HG02938 (cell line): ENCODE data around the gene DHPS.
"Not testable (repeated sequence)": the region's sequence is repeated elsewhere in the genome, so short reads cannot be mapped to it uniquely, and the experiment has no call there.

Experiments
- ATAC-seq: cut with Tn5 transposase; IDR thresholded peaks from one replicate; pipeline ENCODE4 v1.9.1; 2021; ENCODE audit warnings: mild to moderate bottlenecking, moderate library complexity; ENCODE audit not compliant: unreplicated experiment

Gene DHPS

DNA sequence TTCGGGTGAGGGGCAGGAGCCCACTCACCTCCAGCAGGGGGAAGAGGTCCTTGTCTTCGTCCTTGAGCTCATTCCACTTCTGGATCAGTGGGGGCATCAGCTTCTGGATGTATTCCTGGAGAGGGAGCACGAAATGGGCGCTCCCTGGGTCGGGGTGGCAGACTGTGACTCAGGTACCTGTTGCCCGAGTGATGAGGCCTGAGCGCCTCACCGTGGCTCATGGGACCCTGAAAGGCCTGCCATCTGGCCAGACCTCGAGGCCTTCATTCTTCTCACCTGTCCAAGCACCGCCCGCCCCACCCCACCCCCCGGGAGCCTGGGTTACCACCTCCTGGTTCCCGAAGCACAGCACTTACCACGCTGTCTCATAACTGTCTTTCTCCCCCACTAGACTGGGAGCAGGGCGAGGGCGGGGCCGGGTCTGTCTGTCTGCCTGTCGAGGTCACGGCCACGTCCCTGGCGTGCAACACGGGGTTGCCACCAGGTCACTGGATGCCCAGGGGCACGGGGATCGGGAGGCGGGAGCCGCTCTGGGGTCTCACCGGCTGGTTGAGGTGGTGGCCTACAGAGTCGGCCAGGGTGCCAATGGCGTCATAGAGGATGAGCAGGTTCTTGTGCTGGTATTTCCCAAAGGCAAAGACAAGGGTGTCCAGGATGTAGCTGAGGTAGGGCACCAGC is 24.1 kb upstream of the DHPS start:
- no peak for ATAC-seq

DNA sequence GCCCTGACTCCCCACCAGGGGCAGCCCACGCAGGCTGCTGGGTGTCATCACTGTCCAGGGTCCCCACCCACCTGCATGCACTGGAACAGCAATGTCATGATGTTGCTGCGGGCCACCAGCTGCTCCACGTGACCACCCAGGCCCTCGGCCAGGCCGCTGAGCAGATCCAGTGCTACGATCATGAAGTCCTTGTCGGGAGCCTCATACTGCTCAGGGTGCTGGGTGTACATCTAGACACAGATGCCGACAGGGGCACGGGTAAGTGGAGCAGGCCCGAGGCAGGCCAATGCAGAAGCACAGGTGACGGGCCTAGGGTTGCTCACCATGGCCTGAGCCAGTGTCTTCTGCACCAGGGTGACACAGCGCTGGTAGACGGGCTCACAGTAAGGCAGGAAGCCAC is 23.5 kb upstream of the DHPS start:
- ATAC-seq: no peak

DNA sequence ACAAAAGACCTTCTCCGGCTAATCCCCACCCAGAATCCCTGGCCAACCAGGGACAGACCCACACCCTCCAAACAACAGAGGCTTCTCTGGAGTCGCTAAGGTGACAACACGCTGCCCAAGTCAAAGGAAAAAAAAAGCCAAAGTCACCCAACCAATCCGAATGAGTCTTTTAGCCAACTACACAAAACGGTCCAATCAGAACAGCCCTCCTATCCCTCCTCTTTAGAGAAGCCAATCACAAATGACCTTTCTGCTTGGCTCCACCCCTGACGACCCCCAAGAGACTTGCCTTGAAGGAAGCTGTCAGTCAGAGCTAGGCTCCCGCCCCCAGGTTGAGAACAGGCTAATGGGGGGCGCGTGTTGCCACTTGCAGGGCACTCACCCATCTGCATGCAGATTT is 21.4 kb upstream of the DHPS start:
- no peak for ATAC-seq

DNA sequence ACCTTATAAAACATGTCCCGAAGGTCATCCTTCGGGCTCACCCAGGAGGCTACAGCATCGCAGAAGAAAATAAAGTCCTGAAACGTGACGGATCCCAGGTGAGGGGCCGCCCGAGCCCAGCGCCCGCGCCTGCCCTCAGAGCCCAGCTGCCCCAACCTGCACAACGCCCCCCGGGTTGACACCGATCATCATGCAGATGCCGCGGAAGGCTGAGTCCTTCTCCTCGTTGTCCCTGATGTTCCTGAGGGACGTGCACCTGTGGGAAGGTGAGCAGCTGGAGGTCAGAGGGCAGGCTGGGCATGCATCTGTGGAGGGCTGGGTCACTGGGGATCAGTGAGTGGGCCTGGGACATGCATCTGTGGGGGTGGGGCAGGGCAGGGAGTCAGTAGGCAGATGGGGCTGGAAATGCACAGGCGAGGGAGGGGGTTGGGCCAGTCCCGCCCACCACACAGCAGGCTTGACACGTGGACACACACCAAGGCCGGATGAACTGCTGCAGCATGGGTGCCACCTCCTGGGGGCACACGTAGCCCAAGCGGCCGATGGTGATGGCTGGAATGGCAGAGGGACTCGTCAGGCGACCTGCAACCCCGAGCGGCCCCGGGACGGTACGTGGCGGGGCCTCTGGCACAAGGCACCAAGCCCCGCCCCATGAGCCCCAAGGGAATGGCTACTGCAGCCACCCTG is 20.1 kb upstream of the DHPS start:
- ATAC-seq: no peak

DNA sequence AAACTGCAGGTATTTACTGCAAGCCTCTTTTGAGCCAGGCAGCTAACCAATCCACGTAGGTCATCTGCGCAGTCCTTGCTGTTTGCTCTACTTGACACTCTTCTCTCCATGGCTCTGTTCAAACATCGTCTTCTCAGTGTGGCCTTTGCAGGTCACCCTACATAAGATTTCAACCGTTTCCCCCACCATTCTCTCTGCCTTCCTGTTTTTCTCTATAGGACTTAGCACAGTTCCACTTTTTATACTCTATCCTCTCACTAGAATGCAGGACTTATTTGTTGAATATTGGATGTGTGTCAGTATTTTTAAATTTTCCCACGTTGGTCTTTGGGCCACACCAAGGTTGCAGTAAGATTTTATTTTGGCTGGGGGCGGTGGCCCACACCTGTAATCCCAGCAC is 16.5 kb upstream of the DHPS start:
- no peak for ATAC-seq

DNA sequence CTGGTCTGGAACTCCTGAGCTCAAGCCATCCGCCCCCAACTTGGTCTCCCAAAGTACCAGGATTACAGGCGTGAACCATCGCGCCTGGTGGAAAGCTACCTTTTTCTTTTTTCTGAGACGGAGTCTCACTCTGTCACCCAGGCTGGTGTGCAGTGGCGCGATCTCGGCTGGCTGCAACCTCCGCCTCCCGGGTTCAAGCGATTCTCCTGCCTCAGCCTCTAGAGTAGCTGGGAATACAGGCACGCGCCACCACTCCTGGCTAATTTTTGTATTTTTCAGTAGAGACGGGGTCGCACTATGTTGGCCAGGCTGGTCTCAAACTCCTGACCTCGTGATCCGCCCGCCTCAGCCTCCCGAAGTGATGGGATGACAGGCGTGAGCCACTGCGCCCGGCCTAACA is 15.7 kb upstream of the DHPS start:
- not testable (repeated sequence) for ATAC-seq

DNA sequence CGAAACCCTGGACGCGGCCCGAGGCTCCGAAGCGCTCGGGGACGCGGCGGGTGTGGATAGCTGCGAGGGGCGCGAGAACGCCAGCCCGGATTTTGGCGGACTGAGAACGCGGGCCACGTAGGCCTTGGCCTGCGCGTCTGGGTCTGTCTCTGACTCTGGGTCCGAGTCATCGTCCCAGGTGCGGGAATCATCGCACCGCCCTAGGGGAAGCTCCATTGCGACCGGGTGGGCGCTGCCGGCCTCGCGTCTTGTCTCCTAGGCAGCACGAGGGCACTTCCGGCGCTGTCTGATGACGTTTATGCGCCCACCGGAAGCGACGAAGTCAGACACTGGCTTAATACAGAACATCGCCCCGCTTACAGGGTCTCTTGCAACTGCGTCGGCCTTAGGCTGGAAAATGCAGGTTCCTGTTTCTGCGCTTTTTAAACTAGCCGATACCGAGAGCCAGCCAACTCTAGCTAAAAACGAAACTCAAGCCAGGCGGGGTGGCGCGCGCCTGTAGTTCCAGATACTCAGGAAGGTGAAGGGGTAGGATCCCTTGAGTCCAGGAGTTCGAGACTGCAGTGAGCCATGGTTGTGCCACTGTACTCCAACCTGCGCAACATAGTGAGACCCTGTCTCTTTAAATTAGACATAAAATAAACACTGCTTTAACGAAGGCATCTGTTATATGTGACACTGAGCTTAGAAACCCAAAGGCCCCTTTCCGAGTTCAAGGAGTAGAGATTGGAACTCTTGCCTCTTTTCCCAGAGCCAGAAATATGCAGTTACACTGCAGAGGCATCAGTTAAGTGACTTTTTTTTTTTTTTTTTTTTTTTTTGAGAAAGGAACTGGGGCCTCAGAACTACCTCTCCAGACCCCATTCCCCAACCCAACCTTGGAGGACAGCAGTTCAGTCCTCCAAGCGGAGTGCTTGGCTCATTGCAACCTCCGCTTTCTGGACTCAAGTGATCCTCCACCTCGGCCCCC is 15.0 kb upstream of the DHPS start, which contains the start of gene FBXW9:
FBXW9 (minus strand) TSS at position 266 of the 970 bp plus-strand sequence; CDS start at position 216, 50 bp downstream.
- ATAC-seq: peak; percentile 64

DNA sequence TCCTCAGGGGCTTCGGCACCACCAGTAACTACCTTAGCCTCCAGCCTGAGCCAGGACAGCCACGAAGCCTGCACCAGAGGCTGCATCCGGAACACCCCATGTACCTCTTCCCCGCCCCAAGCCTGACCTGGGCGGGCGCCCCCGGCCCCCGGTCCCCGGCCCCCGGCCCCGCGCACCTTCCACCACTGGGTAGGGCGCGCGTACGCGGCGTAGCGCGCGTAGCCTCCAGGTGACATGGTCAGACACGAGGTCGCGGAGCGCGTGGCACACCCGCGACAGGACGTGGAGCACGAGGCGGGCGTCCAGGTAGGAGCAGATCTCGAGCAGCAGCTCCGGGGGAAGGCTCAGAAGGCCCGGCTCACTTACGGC is 14.3 kb upstream of the DHPS start:
- peak; percentile 20 for ATAC-seq

DNA sequence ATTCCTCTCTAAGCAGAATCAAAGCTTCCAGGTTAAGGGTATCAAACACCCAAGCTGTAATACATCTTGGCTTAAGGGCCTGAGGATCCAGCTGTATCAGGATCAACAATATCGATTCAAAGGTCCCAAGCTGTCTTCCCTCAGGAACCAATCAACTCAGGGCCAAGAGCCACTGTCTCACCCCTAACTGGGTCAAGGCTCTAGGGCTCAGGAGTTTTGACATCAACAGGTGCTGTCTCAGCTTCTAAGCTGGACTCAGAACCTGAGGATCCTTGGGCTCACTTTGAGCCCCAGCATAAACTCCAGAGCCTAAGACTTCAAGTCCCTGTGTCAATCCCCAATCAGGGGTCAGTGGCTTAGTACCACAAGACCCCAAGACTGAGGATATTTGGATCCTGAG is 13.8 kb upstream of the DHPS start:
- ATAC-seq: no peak

DNA sequence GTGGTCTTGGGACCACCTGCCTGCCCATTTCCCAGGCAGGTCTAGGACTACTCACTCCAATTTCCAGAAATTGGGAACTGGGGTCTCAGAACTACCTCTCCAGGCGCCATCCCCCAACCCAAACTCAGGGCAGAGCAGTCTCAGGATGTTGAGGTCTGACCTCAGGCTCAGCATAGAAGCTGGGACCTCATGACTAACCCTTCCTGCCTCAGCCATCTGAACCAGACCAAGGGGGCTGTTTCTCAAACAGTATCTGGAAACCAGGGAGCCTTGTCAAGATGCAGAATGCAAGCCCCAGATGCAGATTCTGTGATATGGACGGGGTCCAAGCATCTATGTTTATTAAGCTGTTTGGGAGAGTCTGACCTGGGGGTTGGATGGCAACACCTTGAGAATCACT is 13.4 kb upstream of the DHPS start:
- no peak for ATAC-seq

DNA sequence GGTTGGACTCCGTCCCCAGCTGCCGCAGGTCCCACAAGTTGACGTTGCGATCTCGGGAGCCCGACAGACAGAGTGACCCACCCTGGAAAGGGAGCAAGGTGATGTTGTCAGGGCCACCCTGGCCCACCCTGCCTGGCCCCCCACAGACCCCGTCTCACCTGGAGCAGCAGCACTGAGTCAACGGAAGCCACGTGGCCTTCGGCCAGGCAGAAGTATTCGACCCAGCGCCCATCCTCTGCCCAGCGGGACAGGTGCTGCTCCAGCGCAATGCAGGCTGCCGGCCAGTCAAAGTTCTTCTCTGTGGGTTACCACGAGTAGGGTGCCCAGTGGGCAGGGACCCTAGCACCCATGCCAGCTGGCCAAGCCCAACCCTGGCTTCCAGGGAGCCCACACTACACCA is 13.0 kb upstream of the DHPS start:
- ATAC-seq: no peak

DNA sequence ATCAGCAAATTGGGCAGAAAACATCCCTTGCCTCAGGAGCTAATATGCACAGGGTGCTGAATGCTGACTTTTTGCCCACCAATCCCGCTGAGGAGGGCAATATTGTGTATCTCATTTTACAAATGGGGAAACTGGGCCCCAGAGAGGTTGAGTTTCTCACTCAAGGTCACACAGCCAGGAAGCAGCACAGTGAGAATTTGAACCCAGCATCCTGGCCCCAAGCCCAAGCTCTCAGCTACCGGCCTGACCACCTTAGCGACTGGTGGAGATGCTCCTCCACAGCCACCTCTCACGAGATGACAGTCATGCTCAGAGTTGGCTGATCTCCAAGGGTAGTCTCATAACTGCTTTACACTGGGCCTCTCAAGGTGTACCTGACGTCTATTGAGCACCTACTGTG is 11.3 kb upstream of the DHPS start:
- ATAC-seq: no peak

DNA sequence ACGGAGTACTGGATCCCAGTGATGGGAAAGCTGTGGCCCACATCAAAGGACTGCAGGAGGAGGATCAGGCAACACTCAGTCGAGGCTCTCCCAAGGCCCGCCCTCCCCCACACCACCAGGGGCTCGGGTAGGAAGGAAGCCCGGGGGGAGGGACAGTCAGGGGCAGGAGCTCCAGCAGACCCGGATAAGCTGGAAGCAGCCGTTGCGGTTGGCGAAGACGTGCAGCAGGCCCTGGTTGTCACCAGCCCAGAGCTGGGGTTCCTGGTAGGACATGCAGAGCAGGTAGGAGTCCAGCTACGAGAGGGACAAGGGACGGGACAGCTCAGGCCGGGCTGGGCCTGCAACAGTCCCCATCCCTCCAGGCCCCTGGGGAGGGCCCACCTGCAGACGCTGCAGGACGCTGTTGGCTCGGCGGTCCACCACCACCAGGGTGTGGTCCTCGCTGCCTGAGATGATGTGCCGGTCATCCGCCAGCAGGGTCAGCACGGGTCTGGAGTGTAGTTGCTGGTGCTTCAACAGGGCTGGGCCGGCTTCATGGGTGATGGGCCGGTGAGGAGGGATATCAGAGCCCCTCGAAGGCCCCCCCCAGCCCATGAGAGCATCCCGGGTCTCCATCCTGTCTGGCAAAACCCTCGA is 8.0 kb upstream of the DHPS start:
- no peak for ATAC-seq

DNA sequence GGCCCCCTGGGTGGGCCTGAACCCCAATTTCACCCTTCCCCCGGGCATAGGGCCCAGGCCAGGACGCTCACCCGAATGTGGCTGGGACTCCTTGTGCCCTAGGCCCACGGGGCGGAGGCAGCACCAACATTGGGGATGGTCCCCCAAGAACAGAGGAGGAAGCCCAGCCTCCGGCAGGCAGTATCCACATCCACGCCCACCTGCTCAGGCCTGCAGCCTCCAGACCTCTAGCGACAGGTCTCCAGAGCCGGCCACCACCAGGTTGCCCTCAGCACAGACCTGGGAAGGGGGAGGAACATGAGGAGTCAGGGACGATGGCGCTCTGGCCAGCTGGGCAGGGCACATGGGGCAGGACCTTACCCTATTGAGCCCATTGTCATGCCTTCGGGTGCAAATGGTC is 7.3 kb upstream of the DHPS start:
- no peak for ATAC-seq

DNA sequence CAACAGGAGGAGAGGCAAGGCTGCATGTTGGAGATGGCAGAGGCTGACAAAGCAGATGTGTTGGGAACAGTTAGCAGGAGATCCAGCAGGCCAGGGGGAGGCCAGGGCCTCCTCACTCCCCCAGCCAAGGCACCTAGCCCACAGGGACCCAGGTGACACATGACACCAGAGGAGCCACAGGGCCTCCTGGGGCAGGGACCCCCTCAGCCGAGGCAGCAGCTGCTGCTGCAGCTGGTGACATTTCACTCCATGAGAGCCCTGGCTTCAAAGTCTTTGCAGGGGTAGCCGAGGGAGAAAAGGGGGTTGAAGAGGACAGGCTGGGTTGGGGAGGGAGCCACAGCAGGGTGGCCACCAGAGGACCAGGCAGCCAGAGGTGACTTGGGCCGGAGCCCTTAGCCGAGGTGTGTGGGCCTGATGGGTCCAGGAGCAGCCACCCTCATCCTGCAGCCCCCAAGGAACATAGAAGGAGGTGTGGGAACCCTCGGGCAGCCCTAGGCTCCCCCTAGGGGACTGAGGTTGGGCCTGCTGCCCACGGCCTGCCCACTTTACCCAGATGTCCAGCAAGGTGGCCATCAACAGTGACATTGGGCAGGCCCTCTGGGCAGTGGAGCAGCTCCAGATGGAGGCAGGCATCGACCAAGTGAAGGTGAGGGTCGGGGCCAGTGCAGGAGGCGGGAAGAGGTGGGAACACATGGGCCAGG is 6.0 kb upstream of the DHPS start, which contains the start of gene GNG14:
GNG14 (plus strand) TSS at position 503 of the 701 bp plus-strand sequence; CDS start at position 554, 51 bp downstream.
- no peak for ATAC-seq

DNA sequence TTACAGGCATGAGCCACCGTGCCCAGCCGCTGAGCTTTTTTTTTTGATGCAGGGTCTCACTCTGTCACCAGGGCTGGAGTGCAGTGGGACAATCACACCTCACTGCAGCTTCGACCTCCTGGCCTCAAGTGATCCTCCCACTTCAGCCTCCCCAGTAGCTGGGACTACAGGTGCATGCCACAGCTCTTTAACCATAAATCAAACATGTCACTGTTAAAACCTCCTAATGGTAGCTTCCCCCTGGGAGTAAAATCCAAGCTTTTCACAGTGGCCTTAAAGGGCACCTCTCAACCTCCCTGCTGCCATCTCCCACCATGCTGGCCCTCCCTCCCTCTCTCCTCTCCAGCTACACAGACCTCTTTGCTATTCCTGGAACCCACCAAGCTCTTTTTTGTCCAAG is 4.2 kb upstream of the DHPS start:
- no peak for ATAC-seq

DNA sequence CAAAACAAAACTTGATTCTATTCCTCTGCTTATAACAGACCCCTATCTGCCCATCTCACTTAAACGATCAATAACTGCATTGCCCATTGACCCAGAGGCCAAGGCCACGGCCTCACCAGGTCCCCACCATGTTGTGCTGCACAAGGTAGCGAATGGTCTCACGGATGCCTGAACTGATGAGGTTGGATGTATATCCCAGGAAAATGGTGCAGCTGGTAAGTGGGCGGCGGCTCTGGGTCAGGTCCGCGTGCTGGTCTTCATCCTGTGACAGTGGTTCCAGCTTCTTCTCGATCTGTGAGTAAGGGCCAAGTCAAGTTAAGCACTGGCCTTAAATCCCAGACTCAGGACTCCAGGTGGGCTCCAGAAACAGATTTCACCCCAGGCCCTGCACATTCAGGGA is 1.6 kb downstream of the DHPS start:
- no peak for ATAC-seq

DNA sequence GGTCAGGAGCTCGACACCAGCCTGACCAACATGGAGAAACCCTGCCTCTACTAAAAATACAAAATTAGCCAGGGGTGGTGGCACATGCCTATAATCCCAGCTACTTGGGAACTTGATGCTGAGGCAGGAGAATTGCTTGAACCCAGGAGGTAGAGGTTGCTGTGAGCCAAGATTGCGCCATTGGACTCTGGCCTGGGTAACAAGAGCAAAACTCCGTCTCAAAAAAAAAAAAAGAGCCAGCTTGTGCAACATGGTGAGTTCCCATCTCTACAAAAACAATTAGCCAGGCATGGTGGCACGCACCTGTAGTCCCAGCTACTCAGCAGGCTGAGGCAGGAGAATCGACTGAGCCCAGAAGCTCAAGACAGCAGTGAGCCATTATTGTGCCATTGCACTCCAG is 3.6 kb downstream of the DHPS start:
- ATAC-seq: not testable (repeated sequence)

DNA sequence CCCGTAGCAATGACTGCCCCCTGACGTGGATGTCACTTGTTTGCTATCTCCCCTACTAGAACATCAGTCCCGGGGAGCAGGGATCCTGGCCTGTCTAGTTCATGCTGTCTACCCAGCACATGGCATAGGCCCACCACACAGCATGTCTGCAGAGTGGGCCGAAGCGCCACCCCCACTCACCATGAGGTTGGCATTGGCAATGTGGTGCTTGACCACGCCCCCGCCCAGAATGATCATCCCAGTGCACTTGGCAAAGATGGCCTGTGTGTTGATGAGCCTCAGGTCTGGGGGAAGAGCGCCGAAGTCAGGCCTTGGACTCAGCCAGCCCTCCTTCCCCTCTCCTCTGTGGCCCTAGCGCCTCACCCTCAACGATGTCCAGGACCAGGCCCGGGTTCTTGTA is 4.8 kb downstream of the DHPS start:
- ATAC-seq: no peak

DNA sequence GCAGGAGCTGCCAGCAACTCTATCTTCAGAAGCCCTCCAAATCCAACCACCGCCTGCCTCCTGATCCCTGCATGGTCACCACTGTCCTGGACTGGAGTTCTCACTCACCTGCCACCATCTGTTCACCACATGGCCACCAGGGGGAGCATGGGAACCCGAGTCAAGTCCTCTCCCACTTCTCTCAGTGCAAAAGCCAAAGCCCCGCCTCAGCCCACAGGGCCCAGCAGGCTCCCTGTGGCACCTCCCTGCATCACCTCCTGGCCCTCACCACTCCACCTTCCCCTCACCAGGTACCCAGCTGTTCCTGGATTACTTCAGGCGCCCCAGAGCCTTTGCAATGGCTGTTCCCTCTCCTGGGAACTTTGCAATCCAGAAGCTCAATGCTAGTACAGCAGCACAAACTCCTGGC is 5.3 kb downstream of the DHPS start:
- no peak for ATAC-seq
